DMS79 (cell line): ENCODE measurements around the gene IL1A.

Experiments used
- DNase-seq: peaks from one replicate; lab custom pipeline; 2025; lab: John Stamatoyannopoulos, UW

IL1A gene

DNA sequence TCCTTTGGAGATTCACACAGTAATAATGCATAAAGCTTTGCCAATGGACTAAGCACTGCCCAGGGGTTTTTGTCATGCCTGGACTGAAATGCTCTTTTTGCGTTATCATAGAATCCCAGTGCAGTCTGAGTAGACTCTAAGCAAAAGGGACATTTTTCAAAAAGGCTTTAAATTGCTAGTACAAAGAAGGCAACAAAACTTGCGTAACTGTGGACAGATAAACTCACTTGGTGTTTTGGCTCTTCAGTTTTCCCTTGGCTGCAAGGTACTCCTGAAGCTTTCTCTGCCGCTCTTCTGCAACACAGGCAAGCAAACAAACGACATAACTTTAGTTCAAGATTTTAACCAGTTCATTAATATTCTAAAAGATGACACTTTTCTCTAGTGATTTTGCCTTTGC is 22.0 kb downstream of the IL1A start:
- no peak for DNase-seq

- no peak for DNase-seq
Observed at GRCh38 chr2:112760149-112760548, 24.1 kb downstream of the IL1A start.

DNA sequence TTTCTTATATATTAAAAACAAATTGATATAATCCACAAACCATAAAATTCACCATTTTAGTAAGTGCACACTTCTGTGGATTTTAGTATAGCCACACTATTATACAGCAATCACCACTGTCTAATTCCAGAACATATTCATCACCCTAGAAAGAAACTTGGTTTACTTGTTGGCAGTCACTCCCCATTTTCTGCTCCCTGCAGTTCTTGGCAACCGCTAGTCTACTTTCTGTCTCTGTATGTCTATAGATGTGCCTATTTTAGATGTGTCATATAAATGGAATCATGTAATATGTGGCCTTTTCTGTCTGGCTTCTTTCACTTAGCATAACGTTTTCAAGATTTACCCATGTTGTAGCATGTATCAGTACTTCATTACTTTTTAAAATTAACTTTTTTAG is 25.6 kb downstream of the IL1A start:
- no peak for DNase-seq

GRCh38 chr2:112757265-112757664 is 27.0 kb downstream of the IL1A start:
- DNase-seq: no peak

- DNase-seq: no peak
Observed at GRCh38 chr2:112756207-112756606, 28.1 kb downstream of the IL1A start.

- no peak for DNase-seq
Observed at GRCh38 chr2:112755444-112755843, 28.8 kb downstream of the IL1A start.

GRCh38 chr2:112754564-112754963 is 29.7 kb downstream of the IL1A start:
- no peak for DNase-seq

- DNase-seq: no peak
Observed at GRCh38 chr2:112752667-112753066, 31.6 kb downstream of the IL1A start.

DNA sequence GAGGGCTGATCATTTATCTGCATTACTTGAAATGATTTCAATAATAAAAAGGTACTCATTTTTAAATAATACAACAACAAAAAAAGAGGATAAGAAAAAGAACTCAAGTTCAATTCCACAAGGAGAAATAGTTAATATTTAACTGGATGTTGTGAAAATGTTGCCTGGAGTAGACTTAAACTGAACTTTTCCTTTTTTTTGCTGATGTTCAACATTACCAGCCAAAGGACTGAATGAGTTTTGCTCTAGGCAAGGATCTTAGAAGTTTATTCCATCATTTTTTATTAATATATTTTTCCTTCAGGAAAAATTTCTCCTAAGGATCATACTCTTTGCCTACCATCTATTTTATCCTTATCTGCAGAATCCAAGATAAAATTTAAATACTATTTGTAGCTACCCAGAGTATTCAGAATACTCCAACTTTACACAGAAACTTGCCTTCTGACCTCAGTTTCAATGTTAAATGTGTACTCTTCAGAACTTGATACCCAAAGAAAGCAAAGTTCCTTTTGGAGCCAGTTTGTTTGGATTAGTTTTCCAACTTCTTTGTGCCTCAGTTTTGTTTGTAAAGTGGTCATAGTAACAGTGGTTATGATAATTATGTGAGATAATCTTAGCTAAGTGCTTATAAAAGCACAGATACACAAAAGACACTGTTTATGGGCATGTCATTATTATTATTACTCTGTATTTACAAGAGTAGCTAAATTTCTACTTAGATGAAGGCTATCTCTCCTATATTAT is 32.7 kb downstream of the IL1A start:
- no peak for DNase-seq

- DNase-seq: no peak
Observed at GRCh38 chr2:112750560-112750843, 33.8 kb downstream of the IL1A start.

DNA sequence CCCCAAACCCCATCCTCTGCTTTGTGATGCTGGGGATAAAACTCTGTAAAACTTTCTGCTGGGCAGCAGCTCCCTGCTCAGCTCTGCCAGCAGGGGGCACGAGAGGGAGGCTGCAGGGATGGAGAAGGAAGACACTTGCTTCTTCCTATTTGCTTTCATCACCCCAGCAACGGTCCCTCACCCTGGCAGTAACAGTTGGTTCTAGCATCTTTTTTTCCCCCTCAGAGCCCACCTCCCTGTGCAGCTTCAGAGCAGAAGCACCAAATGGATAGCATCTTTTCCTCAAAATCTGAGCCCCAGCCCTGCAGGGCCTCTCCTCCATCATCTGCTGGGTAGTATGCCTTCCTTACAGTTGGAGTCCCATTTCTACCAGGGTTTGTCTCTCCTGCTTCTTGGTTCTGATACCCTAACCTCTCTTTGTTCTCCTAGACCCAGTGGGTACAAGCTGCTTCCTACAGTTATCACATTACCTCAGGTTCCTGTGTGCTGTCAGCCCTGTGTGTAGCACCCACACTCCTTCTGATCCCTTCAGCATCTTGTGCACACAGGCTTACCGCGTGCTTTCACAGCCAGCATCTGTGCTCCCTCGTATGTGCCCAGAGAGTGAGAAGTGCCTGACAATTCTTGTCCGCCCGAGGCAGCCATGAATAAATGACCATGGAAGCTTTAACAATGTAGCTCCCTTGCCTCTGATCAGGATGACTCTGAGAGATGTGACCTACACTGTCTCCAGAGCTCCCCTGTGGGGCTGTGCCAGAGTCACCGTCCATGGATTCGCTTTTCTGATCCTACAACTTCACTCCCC is 34.3 kb downstream of the IL1A start:
- peak; percentile 15 for DNase-seq

DNA sequence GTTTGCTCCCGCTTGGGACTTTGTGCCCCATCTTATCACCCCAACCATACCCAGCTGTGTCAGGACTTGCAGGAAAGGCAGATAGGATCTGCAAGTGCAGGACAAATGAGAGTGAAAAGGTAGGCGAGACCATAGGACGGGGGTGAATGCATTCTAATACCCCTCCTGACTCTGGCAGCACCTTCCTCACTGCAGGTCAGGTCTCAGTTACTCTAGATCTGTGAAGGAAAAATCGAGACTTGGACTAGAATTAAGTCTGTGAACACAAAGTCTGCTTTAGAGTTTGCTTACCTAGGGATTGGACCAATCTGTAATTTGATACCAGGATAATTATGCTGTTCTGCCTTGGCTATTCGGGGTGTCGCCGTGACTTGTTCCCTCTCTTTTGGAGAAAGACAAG is 43.8 kb downstream of the IL1A start:
- DNase-seq: no peak

DNA sequence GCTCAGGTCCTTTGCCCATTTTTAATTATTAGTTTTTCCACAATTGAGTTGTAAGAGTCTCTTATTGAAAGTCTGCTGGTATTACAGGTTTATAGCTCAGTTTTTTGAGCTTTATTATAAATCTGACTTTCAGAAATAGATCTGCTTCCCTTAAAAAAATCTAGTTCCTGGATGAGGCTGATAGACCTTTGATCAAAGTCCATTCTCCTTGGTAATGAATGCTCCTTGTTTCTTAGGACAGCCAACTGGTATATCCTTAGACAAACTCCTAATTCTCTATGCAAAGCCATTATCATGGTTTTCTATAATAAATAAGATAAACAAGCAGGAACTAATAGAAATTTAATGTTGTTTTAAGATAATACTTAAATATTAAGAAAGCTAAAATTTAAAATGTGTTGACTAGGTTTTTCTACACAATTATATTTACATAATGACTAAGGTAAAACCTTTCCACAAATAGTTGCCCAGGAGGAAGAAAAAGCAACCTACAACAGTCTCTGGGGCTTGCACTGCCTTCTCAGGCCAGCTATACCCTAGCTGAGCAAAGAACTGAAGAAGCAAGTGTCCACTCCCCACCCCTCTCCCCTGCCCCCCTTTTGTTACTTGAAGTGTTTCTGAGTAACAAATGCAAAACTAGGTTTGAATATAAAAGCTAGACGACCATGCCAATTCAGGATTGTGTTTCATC is 46.6 kb downstream of the IL1A start:
- DNase-seq: no peak

DNA sequence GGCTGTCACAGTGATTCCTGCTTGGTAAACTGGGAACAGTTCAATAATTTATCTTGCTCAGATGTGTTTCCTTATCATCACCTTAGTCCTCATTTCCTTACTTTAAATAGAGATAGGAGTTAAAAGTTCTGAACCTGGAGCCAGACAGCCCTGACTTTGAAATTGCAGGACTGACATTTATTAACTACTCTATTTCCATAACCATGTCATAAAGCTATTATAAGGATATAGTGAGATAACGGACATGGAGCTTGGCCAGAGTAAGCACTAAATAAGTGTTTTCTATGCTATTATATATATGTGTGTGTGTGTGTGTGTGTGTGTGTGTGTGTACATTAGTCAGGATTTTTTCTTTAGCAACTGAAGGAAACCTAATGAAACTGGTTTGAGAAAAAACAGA is 50.4 kb downstream of the IL1A start:
- DNase-seq: no peak

DNA sequence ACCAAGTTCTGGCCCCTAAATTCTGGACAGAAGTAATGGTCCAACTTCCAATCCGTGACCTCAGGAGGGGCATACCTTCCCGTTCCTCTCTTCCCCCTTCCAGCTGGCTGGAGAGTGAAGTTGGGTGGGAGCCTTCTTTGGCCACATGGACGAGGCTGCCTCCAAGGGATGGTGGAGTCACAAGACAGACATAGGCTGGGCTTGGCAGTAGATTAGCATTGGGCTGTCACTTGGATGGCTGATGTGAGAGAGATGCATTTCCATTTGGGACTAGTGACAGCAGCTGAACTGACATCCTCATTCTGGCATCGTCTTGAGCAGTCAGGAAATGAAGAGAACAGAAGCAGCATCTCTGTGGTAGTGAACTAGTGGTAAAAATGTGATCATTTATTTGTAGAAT is 50.8 kb downstream of the IL1A start:
- no peak for DNase-seq

GRCh38 chr2:112731479-112731878 is 52.8 kb downstream of the IL1A start:
- no peak for DNase-seq

DNA sequence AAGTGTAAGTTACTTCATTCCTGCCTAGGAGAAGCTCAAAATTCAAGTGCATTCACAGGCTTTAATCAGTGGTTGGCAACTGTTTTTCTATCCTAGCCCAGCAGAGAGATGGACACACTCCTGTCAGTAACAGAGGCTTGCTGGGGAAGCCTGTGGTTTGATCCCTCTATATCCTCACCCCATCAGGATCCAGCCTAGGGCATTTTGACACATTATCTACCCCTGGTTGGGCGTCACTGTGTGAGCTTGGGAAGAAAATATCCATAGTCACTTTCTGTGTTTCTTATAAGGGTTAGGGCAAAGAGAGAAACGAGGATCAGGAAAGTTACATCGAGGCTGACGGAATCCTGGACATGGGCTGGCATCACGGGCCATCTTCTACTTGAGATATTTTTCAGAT is 53.5 kb downstream of the IL1A start:
- DNase-seq: no peak

GRCh38 chr2:112730216-112730615 is 54.1 kb downstream of the IL1A start:
- no peak for DNase-seq

DNA sequence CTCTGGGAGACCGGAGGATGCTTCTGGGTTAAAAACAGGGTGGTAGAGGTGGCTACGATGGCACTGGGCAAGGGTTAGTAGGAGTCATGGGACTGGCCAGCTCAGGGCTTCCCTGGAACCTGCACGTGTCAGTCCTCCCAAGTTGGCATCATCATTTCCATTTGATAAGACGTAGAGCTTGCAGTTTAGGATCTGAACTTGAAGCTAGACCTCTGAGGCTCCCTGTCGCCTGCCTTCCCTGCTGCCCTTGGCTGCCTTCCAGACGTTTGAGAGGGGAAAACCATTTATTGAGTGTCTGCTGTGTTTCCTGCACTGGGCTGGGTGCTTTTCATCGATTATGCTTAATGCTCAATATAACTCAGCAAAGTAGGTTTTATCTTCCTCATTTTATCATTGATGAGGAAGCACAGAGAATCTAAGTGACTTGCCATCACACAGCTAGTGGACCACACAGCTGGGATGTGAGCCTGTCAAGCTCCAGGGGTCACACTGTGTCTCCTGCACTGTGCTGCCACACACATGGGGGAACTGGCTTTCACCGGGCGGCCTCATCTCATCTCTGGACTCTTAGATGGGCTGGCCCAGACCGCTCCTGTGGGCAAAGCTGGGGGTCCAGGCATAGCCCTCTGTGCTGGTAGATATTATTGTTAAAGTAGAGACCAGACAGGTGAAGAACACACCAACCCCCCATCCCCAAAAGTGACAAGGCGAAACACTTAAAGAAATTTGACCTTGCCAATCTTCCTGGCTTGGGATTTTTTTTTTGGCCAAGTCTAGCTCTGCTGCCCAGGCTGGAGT is 55.7 kb downstream of the IL1A start:
- no peak for DNase-seq

GRCh38 chr2:112728029-112728362 is 56.3 kb downstream of the IL1A start:
- DNase-seq: no peak

- no peak for DNase-seq
Observed at GRCh38 chr2:112727276-112728028, 56.8 kb downstream of the IL1A start.
